Esophagus muscularis mucosa (tissue), 3 donors: ENCODE measurements around the gene AQP2.
"Not testable (repeated sequence)": the region's sequence is repeated elsewhere in the genome, so short reads cannot be mapped to it uniquely, and the experiment has no call there.

Source experiments
- CTCF ChIP-seq, 3 experiments: fragments of 200-600 bp in 2 of 3; fragments of 450-650 bp in 1 of 3; sonication (generic) in 2 of 3; IDR thresholded peaks; one replicate each; pipeline ENCODE4 v1.5.1; 2017 to 2019; ENCODE audit warnings: antibody characterized with exemption in 3 of 3, mild to moderate bottlenecking in 2 of 3, moderate library complexity in 1 of 3
- POLR2A ChIP-seq: fragments of 450-650 bp; IDR thresholded peaks from one replicate; pipeline ENCODE4 v1.6.1; 2017; ENCODE audit warnings: antibody characterized with exemption, moderate library complexity, mild to moderate bottlenecking, low read depth
- POLR2AphosphoS5 ChIP-seq, 2 donors: sonication (generic); formaldehyde crosslinking; IDR thresholded peaks; one replicate each; pipeline ENCODE4 v1.6.1; 2017; ENCODE audit warnings: antibody characterized with exemption in 2 of 2

- TF ChIP-seq POLR2A; POLR2AphosphoS5 (IDR thresholded peaks at IDR 0.05); CTCF (IDR thresholded peaks at IDR 0.05): not testable (repeated sequence)
Observed at GRCh38 chr12:49989400-49989799, 38.9 kb downstream of the AQP2 start.
